Caco-2 (cell line): ENCODE measurements around the gene DPPA2. TPM values are rescaled to one million over a fixed set of nuclear protein-coding genes. Genes with fewer than 3 reads are reported as not detected.
A peak's percentile ranks its signal among the peaks of the same experiment; 100 is the strongest.

Experiments used
- Bru-seq: library from RNA; stranded (reverse); fragments of 400-500 nt; gene quantifications from one replicate; lab custom pipeline; 2021; lab: Mats Ljungman, UMichigan
- BruChase-seq, 2 experiments: library from RNA; stranded (reverse); fragments of 400-500 nt; gene quantifications; one replicate each; lab custom pipeline; 2021; lab: Mats Ljungman, UMichigan
- BruUV-seq: library from RNA; stranded (reverse); fragments of 400-500 nt; replicated peaks from 2 replicates; lab custom pipeline; 2021; lab: Mats Ljungman, UMichigan
- CTCF ChIA-PET: fragments of 300-600 bp; sonication (Branson Sonifier 250); formaldehyde crosslinking; loops from one replicate; lab custom pipeline; 2022; ENCODE audit warnings: antibody characterized with exemption; lab: Charles Lee
- POLR2A ChIA-PET: fragments of 300-600 bp; sonication (Branson Sonifier 250); formaldehyde crosslinking; loops from one replicate; lab custom pipeline; 2022; ENCODE audit warnings: antibody characterized with exemption; lab: Charles Lee
- DNase-seq, 2 experiments: peaks; one replicate each; pipeline versions ENCODE4 v3.0.0 to v3.0.0-alpha.2; 2020 to 2022
- H3K27me3 ChIP-seq: replicated peaks from 2 replicates; pipeline ENCODE4 v1.6.0; 2011; ENCODE audit warnings: low read length; ENCODE audit not compliant: control insufficient read depth, insufficient read depth
- H3K36me3 ChIP-seq: 2 replicates; pipeline ENCODE4 v1.5.1; 2011; ENCODE audit warnings: low read length; ENCODE audit not compliant: control insufficient read depth, insufficient read depth
- H3K4me1 ChIP-seq: fragments of 250-450 bp; sonication (Bioruptor Pico); 2 replicates; pipeline ENCODE4 v1.5.1; 2020; ENCODE audit warnings: mild to moderate bottlenecking
- H3K4me3 ChIP-seq: 2 replicates; pipeline ENCODE4 v1.5.1; 2011; ENCODE audit warnings: low read depth, mild to moderate bottlenecking, control low read depth, low read length
- H3K9me3 ChIP-seq: fragments of 250-450 bp; sonication (Bioruptor Pico); 2 replicates; pipeline ENCODE4 v1.5.1; 2020; ENCODE audit warnings: mild to moderate bottlenecking, moderate library complexity
- H3K27ac Mint-ChIP-seq: one replicate; pipeline ENCODE4 v1.8.0; 2022; ENCODE audit warnings: mixed read lengths; ENCODE audit not compliant: unreplicated experiment
- H3K27me3 Mint-ChIP-seq: one replicate; pipeline ENCODE4 v1.8.0; 2022; ENCODE audit warnings: mixed read lengths; ENCODE audit not compliant: insufficient read depth, unreplicated experiment
- H3K36me3 Mint-ChIP-seq: one replicate; pipeline ENCODE4 v1.8.0; 2022; ENCODE audit warnings: mild to moderate bottlenecking, mixed read lengths; ENCODE audit not compliant: insufficient read depth, unreplicated experiment
- H3K4me1 Mint-ChIP-seq: one replicate; pipeline ENCODE4 v1.8.0; 2022; ENCODE audit warnings: low read depth, mixed read lengths; ENCODE audit not compliant: unreplicated experiment
- H3K4me3 Mint-ChIP-seq: one replicate; pipeline ENCODE4 v1.8.0; 2022; ENCODE audit warnings: mild to moderate bottlenecking, moderate library complexity, mixed read lengths; ENCODE audit not compliant: unreplicated experiment
- H3K9me3 Mint-ChIP-seq: one replicate; pipeline ENCODE4 v1.8.0; 2022; ENCODE audit warnings: mixed read lengths; ENCODE audit not compliant: unreplicated experiment
- CTCF ChIP-seq, 2 experiments: fragments of 200-600 bp in 1 of 2; IDR thresholded peaks; 1 replicate in 1 of 2; 2 replicates in 1 of 2; pipeline versions ENCODE4 v1.5.1 to v1.8.0; 2011 to 2022; ENCODE audit warnings: antibody characterized with exemption in 1 of 2, control low read depth in 1 of 2, inconsistent platforms in 1 of 2, low read depth in 1 of 2, low read length in 1 of 2, mild to moderate bottlenecking in 1 of 2, moderate library complexity in 1 of 2; ENCODE audit not compliant: insufficient read depth in 1 of 2, severe bottlenecking in 1 of 2, unreplicated experiment in 1 of 2
- intact Hi-C: fragments of 100-400 bp; cut with micrococcal nuclease; formaldehyde crosslinking; loops from one replicate; pipeline ENCODE4 v1.10.0; 2022; ENCODE audit not compliant: unreplicated experiment
- long read RNA-seq: library from polyadenylated mRNA; stranded (forward); transcript quantifications from one replicate; pipeline ENCODE4 v2.0.0, GENCODE V29; 2022
- total RNA-seq: library from RNA; stranded (reverse); gene quantifications from 2 replicates; pipeline ENCODE4 v1.2.3, GENCODE V29; 2022

The DPPA2 gene, protein sequence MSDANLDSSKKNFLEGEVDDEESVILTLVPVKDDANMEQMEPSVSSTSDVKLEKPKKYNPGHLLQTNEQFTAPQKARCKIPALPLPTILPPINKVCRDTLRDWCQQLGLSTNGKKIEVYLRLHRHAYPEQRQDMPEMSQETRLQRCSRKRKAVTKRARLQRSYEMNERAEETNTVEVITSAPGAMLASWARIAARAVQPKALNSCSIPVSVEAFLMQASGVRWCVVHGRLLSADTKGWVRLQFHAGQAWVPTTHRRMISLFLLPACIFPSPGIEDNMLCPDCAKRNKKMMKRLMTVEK
- not detected in 2 replicates for total RNA-seq
- Bru-seq, nascent RNA: percentile 4 among the genes with signal in this experiment
- BruChase-seq, experiment 1, labeled RNA remaining after a 2-hour chase: not detected
- percentile 4 among the genes with signal in this experiment for BruChase-seq, experiment 2, labeled RNA remaining after a 6-hour chase
- long read RNA-seq: 0 reads

DNA sequence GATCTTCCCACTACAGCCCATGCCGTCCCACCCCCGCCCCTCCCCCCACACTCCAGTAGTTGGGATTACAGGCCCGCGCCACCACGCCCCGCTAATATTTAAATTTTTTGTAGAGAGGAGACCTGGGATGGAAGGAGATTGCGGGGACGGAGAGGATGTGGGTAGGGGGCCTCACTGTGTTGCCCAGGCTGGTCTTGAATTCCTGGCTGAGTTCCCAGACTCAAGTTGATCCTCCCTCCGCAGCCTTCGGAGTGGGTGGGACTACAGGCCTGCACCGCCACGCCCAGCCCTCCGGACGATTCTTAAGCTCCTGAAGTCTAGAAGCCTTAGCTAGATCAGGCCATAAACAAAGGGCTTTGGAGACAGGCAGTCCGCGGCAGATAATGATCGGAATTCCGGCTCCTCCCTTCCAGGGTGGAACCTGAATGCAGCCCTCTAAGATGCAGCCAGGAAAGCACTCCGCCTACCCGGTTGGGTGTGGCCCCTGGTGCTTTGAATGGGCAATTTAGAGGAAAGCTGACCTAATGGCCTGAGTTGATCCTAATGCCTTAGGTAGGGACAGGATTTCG lies at the start of gene DPPA2:
Gene DPPA2, minus strand, starts transcription at position 356 of the 569 bp plus-strand sequence. CDS start 1,975 bp downstream, outside the sequence.
- H3K9me3 Mint-ChIP-seq: no peaks in the 10 kb centered on the region
- H3K36me3 Mint-ChIP-seq: no peaks in the 10 kb centered on the region
- Histone ChIP-seq H3K4me3 (no peak within 1 kb of the TSS), H3K4me1 (no peaks in the 10 kb centered on the region), H3K36me3 (no peaks in the 10 kb centered on the region), H3K27me3 (no peaks in the 10 kb centered on the region), H3K9me3 (no peaks in the 10 kb centered on the region)
- no peaks in the 10 kb centered on the region for H3K27me3 Mint-ChIP-seq
- H3K4me1 Mint-ChIP-seq: no peaks in the 10 kb centered on the region
- no TSS peak for BruUV-seq
- no peak for TF ChIP-seq CTCF (IDR thresholded peaks at IDR 0.05; ENCODE audit: insufficient read depth in 1 of 2, low read depth in 1 of 2, low read length in 1 of 2, severe bottlenecking in 1 of 2, unreplicated experiment in 1 of 2)
- no peak within 1 kb of the TSS for H3K4me3 Mint-ChIP-seq
- CTCF ChIA-PET: no interaction called here
- intact Hi-C loops: no loop called here
- POLR2A ChIA-PET: no interaction called here
- no peak within 1 kb of the TSS for H3K27ac Mint-ChIP-seq
- peak; percentile 9 to 52 for DNase-seq

- H3K9me3 Mint-ChIP-seq: no peaks in the 10 kb centered on the region
- Histone ChIP-seq H3K27me3 (no peaks in the 10 kb centered on the region), H3K9me3 (no peaks in the 10 kb centered on the region), H3K4me1 (no peaks in the 10 kb centered on the region), H3K36me3 (no peaks in the 10 kb centered on the region), H3K4me3 (no peak overlapping the region)
- H3K4me3 Mint-ChIP-seq: no peak overlapping the region
- no peak overlapping the region for H3K27ac Mint-ChIP-seq
- no peaks in the 10 kb centered on the region for H3K36me3 Mint-ChIP-seq
- ChIA-PET POLR2A (no interaction called here), CTCF (no interaction called here)
- no TSS peak for BruUV-seq
- no peak for DNase-seq
- intact Hi-C loops: no loop called here
- no peaks in the 10 kb centered on the region for H3K27me3 Mint-ChIP-seq
- TF ChIP-seq CTCF (IDR thresholded peaks at IDR 0.05; ENCODE audit: insufficient read depth in 1 of 2, low read depth in 1 of 2, low read length in 1 of 2, severe bottlenecking in 1 of 2, unreplicated experiment in 1 of 2): no peak
- no peaks in the 10 kb centered on the region for H3K4me1 Mint-ChIP-seq
Observed at GRCh38 chr3:109364088-109364487, 47.8 kb upstream of the DPPA2 start.

DNA sequence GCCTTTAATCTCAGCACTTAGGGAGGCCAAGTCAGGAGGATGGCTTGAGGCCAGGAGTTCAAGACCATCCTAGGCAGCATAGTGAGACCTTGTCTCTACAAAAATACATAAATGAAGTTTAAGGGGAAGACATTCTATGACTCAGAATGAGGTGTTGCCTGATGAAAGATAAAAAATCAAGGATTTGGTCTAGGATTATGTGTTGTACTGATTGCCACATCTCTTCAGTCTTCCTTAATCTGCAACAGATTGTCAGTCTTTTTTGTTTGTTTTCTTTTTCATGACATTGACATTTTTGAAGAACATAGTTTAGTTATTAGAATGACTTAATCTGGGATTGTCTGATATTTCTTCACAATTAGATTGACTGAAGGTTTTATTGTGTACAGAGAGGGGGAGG lies 47.3 kb upstream of the DPPA2 start:
- Mint-ChIP-seq H3K4me1 (no peaks in the 10 kb centered on the region), H3K27me3 (no peaks in the 10 kb centered on the region), H3K27ac (no peak overlapping the region), H3K4me3 (no peak overlapping the region), H3K9me3 (no peaks in the 10 kb centered on the region), H3K36me3 (no peaks in the 10 kb centered on the region)
- no TSS peak for BruUV-seq
- no peak for DNase-seq
- H3K9me3 ChIP-seq: no peaks in the 10 kb centered on the region
- intact Hi-C loops: no loop called here
- H3K4me3 ChIP-seq: no peak overlapping the region
- H3K36me3 ChIP-seq: no peaks in the 10 kb centered on the region
- H3K27me3 ChIP-seq: no peaks in the 10 kb centered on the region
- no peaks in the 10 kb centered on the region for H3K4me1 ChIP-seq
- POLR2A ChIA-PET: no interaction called here
- no peak for TF ChIP-seq CTCF (IDR thresholded peaks at IDR 0.05; ENCODE audit: insufficient read depth in 1 of 2, low read depth in 1 of 2, low read length in 1 of 2, severe bottlenecking in 1 of 2, unreplicated experiment in 1 of 2)
- CTCF ChIA-PET: no interaction called here
